ENCODE data around the gene ZBED3. TPM values are rescaled to one million over a fixed set of nuclear protein-coding genes. Genes with fewer than 3 reads are reported as not detected.
"Not testable (repeated sequence)": the region's sequence is repeated elsewhere in the genome, so short reads cannot be mapped to it uniquely, and the experiment has no call there.

ZBED3 gene
- polyA plus RNA-seq, 2 donors = 0.67 to 1.0 TPM

GRCh38 chr5:77080905-77081304 lies 6.2 kb downstream of the ZBED3 start:
- H3K27ac ChIP-seq (ENCODE audit: low read depth in 2 of 2, low read length in 1 of 2) = no peak overlapping the region
- H3K27me3 ChIP-seq (ENCODE audit: control insufficient read depth in 1 of 2, insufficient read depth in 2 of 2, low read length in 2 of 2) = no peaks in the 10 kb centered on the region
- H3K4me3 ChIP-seq (ENCODE audit: low read depth in 1 of 2, low read length in 2 of 2) = no peak overlapping the region
- peaks cover 0 to 2% of the 10 kb centered on the region in 2 donors for H3K36me3 ChIP-seq (ENCODE audit: control insufficient read depth in 2 of 2, insufficient read depth in 2 of 2, low read length in 1 of 2)
- H3K4me1 ChIP-seq (ENCODE audit: control insufficient read depth in 2 of 2, insufficient read depth in 2 of 2, low read length in 1 of 2) = peaks cover 3 to 5% of the 10 kb centered on the region in 2 donors
- WGBS, 2 donors = 79 to 83% methylated on average over 5 of the region's 5 CpGs
- no peaks in the 10 kb centered on the region for H3K9me3 ChIP-seq (ENCODE audit: control insufficient read depth in 2 of 2, insufficient read depth in 1 of 2, low read depth in 1 of 2, low read length in 1 of 2)

GRCh38 chr5:77080479-77080878 lies 6.6 kb downstream of the ZBED3 start:
- H3K27ac ChIP-seq (ENCODE audit: low read depth in 2 of 2, low read length in 1 of 2); H3K9me3 ChIP-seq (ENCODE audit: control insufficient read depth in 2 of 2, insufficient read depth in 1 of 2, low read depth in 1 of 2, low read length in 1 of 2); H3K27me3 ChIP-seq (ENCODE audit: control insufficient read depth in 1 of 2, insufficient read depth in 2 of 2, low read length in 2 of 2); H3K4me3 ChIP-seq (ENCODE audit: low read depth in 1 of 2, low read length in 2 of 2); H3K4me1 ChIP-seq (ENCODE audit: control insufficient read depth in 2 of 2, insufficient read depth in 2 of 2, low read length in 1 of 2); H3K36me3 ChIP-seq (ENCODE audit: control insufficient read depth in 2 of 2, insufficient read depth in 2 of 2, low read length in 1 of 2): not testable (repeated sequence)
- 93 to 94% methylated on average over 11 of the region's 11 CpGs for WGBS, 2 donors

- H3K27ac ChIP-seq (ENCODE audit: low read depth in 2 of 2, low read length in 1 of 2) = no peak overlapping the region
- no peaks in the 10 kb centered on the region for H3K27me3 ChIP-seq (ENCODE audit: control insufficient read depth in 1 of 2, insufficient read depth in 2 of 2, low read length in 2 of 2)
- 37 to 47% methylated on average over 12 of the region's 12 CpGs for WGBS, 2 donors
- H3K9me3 ChIP-seq (ENCODE audit: control insufficient read depth in 2 of 2, insufficient read depth in 1 of 2, low read depth in 1 of 2, low read length in 1 of 2) = no peaks in the 10 kb centered on the region
- H3K4me3 ChIP-seq (ENCODE audit: low read depth in 1 of 2, low read length in 2 of 2) = peak overlapping the region in 1 of 2 donors; percentile 60
- H3K4me1 ChIP-seq (ENCODE audit: control insufficient read depth in 2 of 2, insufficient read depth in 2 of 2, low read length in 1 of 2) = peaks cover 3 to 5% of the 10 kb centered on the region in 2 donors
- peaks cover 0 to 2% of the 10 kb centered on the region in 2 donors for H3K36me3 ChIP-seq (ENCODE audit: control insufficient read depth in 2 of 2, insufficient read depth in 2 of 2, low read length in 1 of 2)
Observed at GRCh38 chr5:77077829-77078176, 9.3 kb downstream of the ZBED3 start.

- H3K9me3 ChIP-seq (ENCODE audit: control insufficient read depth in 2 of 2, insufficient read depth in 1 of 2, low read depth in 1 of 2, low read length in 1 of 2) = no peaks in the 10 kb centered on the region
- H3K27ac ChIP-seq (ENCODE audit: low read depth in 2 of 2, low read length in 1 of 2) = peak overlapping the region; percentile 31 to 62
- H3K27me3 ChIP-seq (ENCODE audit: control insufficient read depth in 1 of 2, insufficient read depth in 2 of 2, low read length in 2 of 2) = no peaks in the 10 kb centered on the region
- H3K4me1 ChIP-seq (ENCODE audit: control insufficient read depth in 2 of 2, insufficient read depth in 2 of 2, low read length in 1 of 2) = peaks cover 3 to 5% of the 10 kb centered on the region in 2 donors
- WGBS, 2 donors = 7 to 8% methylated on average over 73 to 105 of the region's 105 CpGs
- peak overlapping the region; percentile 56 to 60 for H3K4me3 ChIP-seq (ENCODE audit: low read depth in 1 of 2, low read length in 2 of 2)
- H3K36me3 ChIP-seq (ENCODE audit: control insufficient read depth in 2 of 2, insufficient read depth in 2 of 2, low read length in 1 of 2) = peaks cover 0 to 2% of the 10 kb centered on the region in 2 donors
Observed at GRCh38 chr5:77076961-77077828, 9.9 kb downstream of the ZBED3 start.

GRCh38 chr5:77074745-77075144 lies 12.3 kb downstream of the ZBED3 start:
- 89 to 94% methylated on average over 4 of the region's 4 CpGs for WGBS, 2 donors
- no peak overlapping the region for H3K4me3 ChIP-seq (ENCODE audit: low read depth in 1 of 2, low read length in 2 of 2)
- no peaks in the 10 kb centered on the region for H3K9me3 ChIP-seq (ENCODE audit: control insufficient read depth in 2 of 2, insufficient read depth in 1 of 2, low read depth in 1 of 2, low read length in 1 of 2)
- H3K27me3 ChIP-seq (ENCODE audit: control insufficient read depth in 1 of 2, insufficient read depth in 2 of 2, low read length in 2 of 2) = no peaks in the 10 kb centered on the region
- no peak overlapping the region for H3K27ac ChIP-seq (ENCODE audit: low read depth in 2 of 2, low read length in 1 of 2)
- no peaks in the 10 kb centered on the region for H3K36me3 ChIP-seq (ENCODE audit: control insufficient read depth in 2 of 2, insufficient read depth in 2 of 2, low read length in 1 of 2)
- peaks cover 3 to 5% of the 10 kb centered on the region in 2 donors for H3K4me1 ChIP-seq (ENCODE audit: control insufficient read depth in 2 of 2, insufficient read depth in 2 of 2, low read length in 1 of 2)

- no peaks in the 10 kb centered on the region for H3K9me3 ChIP-seq (ENCODE audit: control insufficient read depth in 2 of 2, insufficient read depth in 1 of 2, low read depth in 1 of 2, low read length in 1 of 2)
- WGBS, 2 donors = 79 to 86% methylated on average over 2 of the region's 2 CpGs
- no peak overlapping the region for H3K27ac ChIP-seq (ENCODE audit: low read depth in 2 of 2, low read length in 1 of 2)
- no peak overlapping the region for H3K4me3 ChIP-seq (ENCODE audit: low read depth in 1 of 2, low read length in 2 of 2)
- peaks cover 3 to 5% of the 10 kb centered on the region in 2 donors for H3K4me1 ChIP-seq (ENCODE audit: control insufficient read depth in 2 of 2, insufficient read depth in 2 of 2, low read length in 1 of 2)
- H3K27me3 ChIP-seq (ENCODE audit: control insufficient read depth in 1 of 2, insufficient read depth in 2 of 2, low read length in 2 of 2) = no peaks in the 10 kb centered on the region
- no peaks in the 10 kb centered on the region for H3K36me3 ChIP-seq (ENCODE audit: control insufficient read depth in 2 of 2, insufficient read depth in 2 of 2, low read length in 1 of 2)
Observed at GRCh38 chr5:77073667-77074066, 13.4 kb downstream of the ZBED3 start.

DNA sequence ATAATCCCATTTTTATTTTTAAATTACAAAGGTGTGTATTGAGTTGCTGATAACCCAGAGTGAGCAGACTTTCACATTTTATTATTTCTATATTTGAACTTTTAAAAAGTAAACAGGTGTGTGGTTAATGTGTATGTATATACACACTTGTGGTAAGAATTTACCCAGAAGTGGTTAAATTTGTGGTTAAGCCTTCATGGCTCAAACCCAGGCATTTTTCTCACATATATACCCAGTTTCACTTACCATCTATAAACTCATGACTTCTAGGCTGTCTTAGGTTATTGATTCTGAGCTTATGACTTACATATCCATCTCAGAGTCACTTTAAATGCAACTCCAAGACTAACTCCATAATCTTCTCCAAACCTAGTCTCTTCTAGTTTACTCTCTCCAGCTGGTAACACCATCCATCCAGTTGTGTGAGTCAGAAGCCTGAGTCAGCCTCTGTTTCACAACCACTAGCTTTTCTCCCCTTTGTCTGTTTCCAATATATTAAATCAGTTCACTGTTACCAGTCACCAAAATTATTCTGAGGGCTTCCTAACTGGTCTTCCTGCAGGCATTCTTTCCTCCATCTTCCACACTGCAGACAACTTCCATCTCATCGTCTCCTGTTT lies 20.2 kb downstream of the ZBED3 start:
- Histone ChIP-seq H3K36me3 (ENCODE audit: control insufficient read depth in 2 of 2, insufficient read depth in 2 of 2, low read length in 1 of 2) (peaks cover 0 to 1% of the 10 kb centered on the region in 2 donors), H3K27me3 (ENCODE audit: control insufficient read depth in 1 of 2, insufficient read depth in 2 of 2, low read length in 2 of 2) (no peaks in the 10 kb centered on the region), H3K27ac (ENCODE audit: low read depth in 2 of 2, low read length in 1 of 2) (no peak overlapping the region), H3K9me3 (ENCODE audit: control insufficient read depth in 2 of 2, insufficient read depth in 1 of 2, low read depth in 1 of 2, low read length in 1 of 2) (no peaks in the 10 kb centered on the region), H3K4me1 (ENCODE audit: control insufficient read depth in 2 of 2, insufficient read depth in 2 of 2, low read length in 1 of 2) (no peaks in the 10 kb centered on the region), H3K4me3 (ENCODE audit: low read depth in 1 of 2, low read length in 2 of 2) (no peak overlapping the region)
- 83 to 94% methylated on average over 1 of the region's 1 CpG for WGBS, 2 donors

DNA sequence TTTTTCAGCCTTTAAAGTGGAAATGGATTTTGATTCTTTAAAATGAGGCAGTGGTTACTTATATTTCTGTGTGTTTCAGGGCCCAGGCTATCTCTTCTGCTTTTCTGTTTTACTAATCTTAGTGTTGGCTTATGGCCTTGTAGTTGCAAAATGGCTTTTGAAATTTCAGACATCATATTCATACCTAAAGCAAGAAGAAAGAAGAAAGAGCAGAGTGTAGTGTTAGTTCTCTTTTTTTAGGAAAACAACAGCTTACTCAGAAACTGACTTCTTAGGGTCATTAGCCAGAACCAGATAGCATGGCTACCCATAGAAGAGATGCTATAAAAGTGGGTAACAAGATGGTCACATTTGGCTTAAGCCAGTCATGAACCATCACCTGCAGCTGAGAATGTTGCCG lies 20.9 kb downstream of the ZBED3 start:
- no peak overlapping the region for H3K27ac ChIP-seq (ENCODE audit: low read depth in 2 of 2, low read length in 1 of 2)

GRCh38 chr5:77065256-77065655 lies 21.8 kb downstream of the ZBED3 start:
- WGBS, 2 donors = 91 to 97% methylated on average over 3 of the region's 3 CpGs
- H3K4me3 ChIP-seq (ENCODE audit: low read depth in 1 of 2, low read length in 2 of 2) = no peak overlapping the region
- H3K36me3 ChIP-seq (ENCODE audit: control insufficient read depth in 2 of 2, insufficient read depth in 2 of 2, low read length in 1 of 2) = peaks cover 0 to 5% of the 10 kb centered on the region in 2 donors
- no peaks in the 10 kb centered on the region for H3K27me3 ChIP-seq (ENCODE audit: control insufficient read depth in 1 of 2, insufficient read depth in 2 of 2, low read length in 2 of 2)
- no peak overlapping the region for H3K27ac ChIP-seq (ENCODE audit: low read depth in 2 of 2, low read length in 1 of 2)
- H3K9me3 ChIP-seq (ENCODE audit: control insufficient read depth in 2 of 2, insufficient read depth in 1 of 2, low read depth in 1 of 2, low read length in 1 of 2) = no peaks in the 10 kb centered on the region
- no peaks in the 10 kb centered on the region for H3K4me1 ChIP-seq (ENCODE audit: control insufficient read depth in 2 of 2, insufficient read depth in 2 of 2, low read length in 1 of 2)

More for the DNA sequence above, 20.9 kb downstream of the ZBED3 start:
- Histone ChIP-seq H3K27me3 (ENCODE audit: control insufficient read depth in 1 of 2, insufficient read depth in 2 of 2, low read length in 2 of 2) (no peaks in the 10 kb centered on the region), H3K4me3 (ENCODE audit: low read depth in 1 of 2, low read length in 2 of 2) (no peak overlapping the region), H3K4me1 (ENCODE audit: control insufficient read depth in 2 of 2, insufficient read depth in 2 of 2, low read length in 1 of 2) (no peaks in the 10 kb centered on the region), H3K9me3 (ENCODE audit: control insufficient read depth in 2 of 2, insufficient read depth in 1 of 2, low read depth in 1 of 2, low read length in 1 of 2) (no peaks in the 10 kb centered on the region), H3K36me3 (ENCODE audit: control insufficient read depth in 2 of 2, insufficient read depth in 2 of 2, low read length in 1 of 2) (peaks cover 0 to 5% of the 10 kb centered on the region in 2 donors)
- 93% methylated on average over 1 of the region's 1 CpG for WGBS, 2 donors
